NT2/D1 (cell line): ENCODE data around the gene CEP250.

Experiments used
- DNase-seq: peaks from one replicate; pipeline ENCODE4 v3.0.0-alpha.2; 2011; ENCODE audit warnings: low read depth, low spot score
- H3K27me3 ChIP-seq: 2 replicates; pipeline ENCODE4 v1.6.0; 2011; ENCODE audit warnings: mild to moderate bottlenecking; ENCODE audit not compliant: insufficient read length, insufficient read depth
- H3K36me3 ChIP-seq: 2 replicates; pipeline ENCODE4 v1.6.1; 2011; ENCODE audit warnings: mild to moderate bottlenecking, low read length, mixed read lengths; ENCODE audit not compliant: insufficient read depth, insufficient read length
- H3K4me1 ChIP-seq: 2 replicates; pipeline ENCODE4 v1.5.1; 2011; ENCODE audit not compliant: insufficient read depth, insufficient read length
- H3K4me3 ChIP-seq: 2 replicates; pipeline ENCODE4 v1.5.1; 2011; ENCODE audit warnings: low read depth; ENCODE audit not compliant: insufficient read length
- H3K9ac ChIP-seq: 2 replicates; pipeline ENCODE4 v1.6.0; 2011; ENCODE audit warnings: low read depth; ENCODE audit not compliant: insufficient read length
- H3K9me3 ChIP-seq: 2 replicates; pipeline ENCODE4 v1.5.1; 2011; ENCODE audit warnings: mild to moderate bottlenecking, low read length; ENCODE audit not compliant: insufficient read depth
- SUZ12 ChIP-seq: IDR thresholded peaks from 2 replicates; pipeline ENCODE4 v1.6.1; 2011; ENCODE audit not compliant: insufficient read length, insufficient read depth; ENCODE audit errors: extremely low read depth
- YY1 ChIP-seq: IDR thresholded peaks from 2 replicates; pipeline ENCODE4 v1.6.1; 2011; ENCODE audit not compliant: insufficient read length, insufficient read depth
- ZNF274 ChIP-seq: IDR thresholded peaks from 2 replicates; pipeline ENCODE4 v1.6.1; 2011; ENCODE audit warnings: mild to moderate bottlenecking, low read depth, low read length

The CEP250 gene

DNA sequence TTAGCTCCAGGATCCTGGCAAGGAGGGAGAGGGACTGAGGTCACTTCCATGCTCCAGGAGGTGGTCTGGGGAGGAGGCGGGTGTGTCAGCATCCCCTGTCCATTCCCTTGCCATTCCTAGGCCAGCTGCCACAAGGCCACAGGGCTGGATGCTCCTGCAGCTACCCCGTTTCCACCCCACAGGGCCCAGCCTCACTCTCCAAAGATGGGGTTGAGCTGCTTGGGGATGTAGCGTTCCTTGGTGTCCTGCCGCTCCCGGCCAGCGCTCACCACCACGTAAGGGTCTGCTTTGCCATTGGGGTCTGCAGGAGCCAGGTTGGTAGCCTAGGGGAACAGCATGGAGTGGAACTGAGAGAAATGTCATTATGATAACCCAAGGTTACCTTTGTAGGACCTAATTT lies 109.5 kb downstream of the CEP250 start:
- no peak for DNase-seq
- Histone ChIP-seq H3K9me3 (no peaks in the 10 kb centered on the region), H3K4me1 (peaks cover 10% of the 10 kb centered on the region), H3K4me3 (no peak overlapping the region), H3K36me3 (peaks cover 7% of the 10 kb centered on the region), H3K9ac (no peak overlapping the region), H3K27me3 (no peaks in the 10 kb centered on the region)
- TF ChIP-seq ZNF274 (no peak), YY1 (no peak), SUZ12 (no peak)

DNA sequence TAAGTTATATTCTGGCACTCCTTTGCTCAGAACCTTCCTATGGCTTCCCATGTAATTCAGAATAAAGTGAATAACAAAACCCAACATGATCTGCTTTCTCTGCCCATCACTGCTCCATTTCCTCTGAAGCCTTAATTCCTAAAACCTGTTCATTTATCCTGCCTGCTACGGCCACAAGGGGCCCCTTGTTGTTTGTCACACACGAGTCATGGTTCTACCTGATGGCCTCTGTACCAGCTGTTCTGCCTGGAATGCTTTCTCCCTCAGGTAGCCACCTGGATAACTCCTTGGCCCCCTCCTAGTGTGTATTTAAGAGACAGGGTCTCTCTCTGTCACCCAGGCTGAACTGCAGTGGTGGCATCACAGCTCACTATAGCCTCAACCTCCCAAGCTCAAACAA lies 113.2 kb downstream of the CEP250 start:
- peak; percentile 36 for DNase-seq
- H3K9me3 ChIP-seq = no peaks in the 10 kb centered on the region
- H3K4me1 ChIP-seq = no peaks in the 10 kb centered on the region
- no peak overlapping the region for H3K4me3 ChIP-seq
- no peaks in the 10 kb centered on the region for H3K27me3 ChIP-seq
- no peak overlapping the region for H3K9ac ChIP-seq
- H3K36me3 ChIP-seq = no peaks in the 10 kb centered on the region
- TF ChIP-seq SUZ12 = no peak
- no peak for TF ChIP-seq ZNF274
- TF ChIP-seq YY1 = no peak
